Trophoblast cell (in vitro differentiated cells and primary cell): Measurements from ENCODE around the gene SRSF7.

Experiments used
- DNase-seq, 2 donors: peaks; one replicate each; pipeline ENCODE4 v3.0.0-alpha.2; 2016
- H2AFZ ChIP-seq: 2 replicates; pipeline ENCODE4 v1.6.1; 2013; ENCODE audit warnings: low read length, moderate library complexity, mild to moderate bottlenecking; ENCODE audit not compliant: insufficient read depth, poor library complexity
- H2AK5ac ChIP-seq: 2 replicates; pipeline ENCODE4 v1.6.1; 2013; ENCODE audit warnings: mild to moderate bottlenecking, low read length
- H2BK120ac ChIP-seq: 2 replicates; pipeline ENCODE4 v1.6.1; 2013; ENCODE audit warnings: low read length, mild to moderate bottlenecking, moderate library complexity; ENCODE audit not compliant: insufficient read depth, poor library complexity
- H2BK12ac ChIP-seq: 2 replicates; pipeline ENCODE4 v1.6.1; 2013; ENCODE audit warnings: mild to moderate bottlenecking, low read length, moderate library complexity
- H2BK5ac ChIP-seq: 2 replicates; pipeline ENCODE4 v1.6.1; 2013; ENCODE audit warnings: low read length, low read depth, moderate library complexity, mild to moderate bottlenecking; ENCODE audit not compliant: poor library complexity
- H3K14ac ChIP-seq: 2 replicates; pipeline ENCODE4 v1.6.1; 2013; ENCODE audit warnings: mild to moderate bottlenecking, low read length
- H3K18ac ChIP-seq: 2 replicates; pipeline ENCODE4 v1.6.1; 2013; ENCODE audit warnings: mild to moderate bottlenecking, low read length
- H3K23ac ChIP-seq: 2 replicates; pipeline ENCODE4 v1.6.1; 2013; ENCODE audit warnings: low read length
- H3K27ac ChIP-seq: 2 replicates; pipeline ENCODE4 v1.5.1; 2013; ENCODE audit warnings: low read depth, mild to moderate bottlenecking, inconsistent platforms, low read length, moderate library complexity
- H3K27me3 ChIP-seq: 2 replicates; pipeline ENCODE4 v1.6.1; 2013; ENCODE audit warnings: inconsistent platforms, mild to moderate bottlenecking, low read length, moderate library complexity; ENCODE audit not compliant: insufficient read depth
- H3K36me3 ChIP-seq, 2 experiments: 1 replicate in 1 of 2; 2 replicates in 1 of 2; pipeline ENCODE4 v1.6.1; 2013; ENCODE audit warnings: low read length in 2 of 2, mild to moderate bottlenecking in 2 of 2, moderate library complexity in 1 of 2; ENCODE audit not compliant: insufficient read depth in 2 of 2, control insufficient read depth in 1 of 2
- H3K4ac ChIP-seq: 2 replicates; pipeline ENCODE4 v1.6.1; 2013; ENCODE audit warnings: low read depth, mild to moderate bottlenecking, low read length, moderate library complexity
- H3K4me1 ChIP-seq, 2 experiments: 1 replicate in 1 of 2; 2 replicates in 1 of 2; pipeline ENCODE4 v1.6.1; 2013; ENCODE audit warnings: low read length in 2 of 2, mild to moderate bottlenecking in 2 of 2, moderate library complexity in 1 of 2; ENCODE audit not compliant: insufficient read depth in 2 of 2, control insufficient read depth in 1 of 2
- H3K4me2 ChIP-seq: 2 replicates; pipeline ENCODE4 v1.6.1; 2013; ENCODE audit warnings: inconsistent platforms, mild to moderate bottlenecking, low read length, moderate library complexity
- H3K4me3 ChIP-seq: 2 replicates; pipeline ENCODE4 v1.5.1; 2013; ENCODE audit warnings: mild to moderate bottlenecking, low read depth, low read length, inconsistent platforms
- H3K79me1 ChIP-seq: one replicate; pipeline ENCODE4 v1.6.1; 2013; ENCODE audit warnings: low read length
- H3K79me2 ChIP-seq: 2 replicates; pipeline ENCODE4 v1.6.1; 2013; ENCODE audit warnings: low read length, mild to moderate bottlenecking; ENCODE audit not compliant: control insufficient read depth, insufficient read depth, poor library complexity
- H3K9ac ChIP-seq: 2 replicates; pipeline ENCODE4 v1.6.1; 2013; ENCODE audit warnings: mild to moderate bottlenecking, low read length
- H3K9me3 ChIP-seq: 2 replicates; pipeline ENCODE4 v1.6.1; 2013; ENCODE audit warnings: low read depth, mild to moderate bottlenecking, control low read depth, inconsistent platforms, low read length; ENCODE audit not compliant: insufficient read depth
- H4K12ac ChIP-seq: 2 replicates; pipeline ENCODE4 v1.6.1; 2013; ENCODE audit warnings: low read depth, mild to moderate bottlenecking, low read length, moderate library complexity
- H4K8ac ChIP-seq: 2 replicates; pipeline ENCODE4 v1.6.1; 2013; ENCODE audit warnings: low read depth, mild to moderate bottlenecking, low read length, moderate library complexity
- H4K91ac ChIP-seq: one replicate; pipeline ENCODE4 v1.6.1; 2013; ENCODE audit warnings: low read depth, mild to moderate bottlenecking, low read length, moderate library complexity
- WGBS: extraction: QIAGEN DNeasy Blood & Tissue Kit; methylation state at CpG from one replicate; pipeline ENCODE4 v1.1.7; 2013; ENCODE audit warnings: missing lambda C conversion rate; ENCODE audit not compliant: insufficient read length, insufficient coverage; ENCODE audit errors: extremely low coverage; 5-methylcytosine and 5-hydroxymethylcytosine counted together

The SRSF7 gene

GRCh38 chr2:38727661-38728060 is 23.5 kb downstream of the SRSF7 start:
- no peak overlapping the region for H3K4me2 ChIP-seq
- H3K4ac ChIP-seq: no peak overlapping the region
- no peaks in the 10 kb centered on the region for H3K79me2 ChIP-seq
- no peak overlapping the region for H3K14ac ChIP-seq
- no peak overlapping the region for H3K18ac ChIP-seq
- no CpG with 5 or more reads among the region's 1 CpG for WGBS
- H3K23ac ChIP-seq: no peak overlapping the region
- no peak overlapping the region for H2BK5ac ChIP-seq
- no peaks in the 10 kb centered on the region for H3K27me3 ChIP-seq
- H3K4me1 ChIP-seq: no peaks in the 10 kb centered on the region
- no peaks in the 10 kb centered on the region for H3K79me1 ChIP-seq
- H3K9me3 ChIP-seq: no peaks in the 10 kb centered on the region
- no peak for DNase-seq
- no peak overlapping the region for H4K8ac ChIP-seq
- H4K91ac ChIP-seq: no peak overlapping the region
- H2AK5ac ChIP-seq: no peak overlapping the region
- no peak overlapping the region for H4K12ac ChIP-seq
- no peak overlapping the region for H2BK12ac ChIP-seq
- H3K27ac ChIP-seq: no peak overlapping the region
- H2AFZ ChIP-seq: no peak overlapping the region
- no peak overlapping the region for H3K9ac ChIP-seq
- H3K36me3 ChIP-seq: peaks cover 2 to 3% of the 10 kb centered on the region in 2 experiments
- no peak overlapping the region for H2BK120ac ChIP-seq
- no peak overlapping the region for H3K4me3 ChIP-seq

DNA sequence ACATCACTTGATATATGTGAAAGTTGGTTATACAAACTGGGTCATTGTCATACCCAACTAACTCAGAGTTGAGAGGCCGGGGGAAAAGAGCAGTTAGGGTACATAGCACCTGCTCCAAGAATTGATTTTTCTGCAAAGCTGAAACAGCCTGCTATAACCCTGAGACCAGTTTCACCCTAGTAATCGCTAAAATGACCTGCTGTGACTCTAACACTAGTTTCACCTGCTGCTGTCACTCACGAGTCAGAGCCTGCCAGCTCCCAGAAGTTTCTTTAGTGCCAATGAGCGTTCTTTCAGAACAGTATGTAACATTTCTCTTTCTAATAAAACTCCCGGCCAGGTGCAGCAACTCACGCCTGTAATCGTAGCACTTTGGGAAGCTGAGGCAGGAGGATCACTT is 28.0 kb downstream of the SRSF7 start:
- H3K36me3 ChIP-seq: no peaks in the 10 kb centered on the region
- H3K79me2 ChIP-seq: no peaks in the 10 kb centered on the region
- H3K14ac ChIP-seq: no peak overlapping the region
- H3K79me1 ChIP-seq: no peaks in the 10 kb centered on the region
- H2AFZ ChIP-seq: no peak overlapping the region
- no peak overlapping the region for H3K23ac ChIP-seq
- no peak overlapping the region for H4K8ac ChIP-seq
- H4K12ac ChIP-seq: no peak overlapping the region
- H4K91ac ChIP-seq: no peak overlapping the region
- H2BK120ac ChIP-seq: no peak overlapping the region
- no peaks in the 10 kb centered on the region for H3K9me3 ChIP-seq
- DNase-seq: no peak
- no peaks in the 10 kb centered on the region for H3K27me3 ChIP-seq
- H2BK5ac ChIP-seq: no peak overlapping the region
- H3K4me1 ChIP-seq: no peaks in the 10 kb centered on the region
- no peak overlapping the region for H2BK12ac ChIP-seq
- H3K4me3 ChIP-seq: no peak overlapping the region
- no CpG with 5 or more reads among the region's 7 CpGs for WGBS
- H3K27ac ChIP-seq: no peak overlapping the region
- H3K18ac ChIP-seq: no peak overlapping the region
- no peak overlapping the region for H3K4me2 ChIP-seq
- no peak overlapping the region for H2AK5ac ChIP-seq
- H3K4ac ChIP-seq: no peak overlapping the region
- no peak overlapping the region for H3K9ac ChIP-seq

- H3K9me3 ChIP-seq: no peaks in the 10 kb centered on the region
- H3K4me2 ChIP-seq: no peak overlapping the region
- H4K91ac ChIP-seq: no peak overlapping the region
- H2BK5ac ChIP-seq: no peak overlapping the region
- H3K14ac ChIP-seq: no peak overlapping the region
- no peak overlapping the region for H3K23ac ChIP-seq
- no peak overlapping the region for H3K18ac ChIP-seq
- no peak overlapping the region for H4K12ac ChIP-seq
- H3K79me1 ChIP-seq: no peaks in the 10 kb centered on the region
- H3K9ac ChIP-seq: no peak overlapping the region
- DNase-seq: no peak
- H2AFZ ChIP-seq: no peak overlapping the region
- no peaks in the 10 kb centered on the region for H3K36me3 ChIP-seq
- WGBS: no CpG with 5 or more reads among the region's 9 CpGs
- H3K27ac ChIP-seq: no peak overlapping the region
- no peak overlapping the region for H2BK12ac ChIP-seq
- no peak overlapping the region for H2AK5ac ChIP-seq
- no peaks in the 10 kb centered on the region for H3K4me1 ChIP-seq
- no peak overlapping the region for H4K8ac ChIP-seq
- H2BK120ac ChIP-seq: no peak overlapping the region
- H3K79me2 ChIP-seq: no peaks in the 10 kb centered on the region
- H3K4ac ChIP-seq: no peak overlapping the region
- no peaks in the 10 kb centered on the region for H3K27me3 ChIP-seq
- H3K4me3 ChIP-seq: no peak overlapping the region
Observed at GRCh38 chr2:38722271-38723061, 28.7 kb downstream of the SRSF7 start.

DNA sequence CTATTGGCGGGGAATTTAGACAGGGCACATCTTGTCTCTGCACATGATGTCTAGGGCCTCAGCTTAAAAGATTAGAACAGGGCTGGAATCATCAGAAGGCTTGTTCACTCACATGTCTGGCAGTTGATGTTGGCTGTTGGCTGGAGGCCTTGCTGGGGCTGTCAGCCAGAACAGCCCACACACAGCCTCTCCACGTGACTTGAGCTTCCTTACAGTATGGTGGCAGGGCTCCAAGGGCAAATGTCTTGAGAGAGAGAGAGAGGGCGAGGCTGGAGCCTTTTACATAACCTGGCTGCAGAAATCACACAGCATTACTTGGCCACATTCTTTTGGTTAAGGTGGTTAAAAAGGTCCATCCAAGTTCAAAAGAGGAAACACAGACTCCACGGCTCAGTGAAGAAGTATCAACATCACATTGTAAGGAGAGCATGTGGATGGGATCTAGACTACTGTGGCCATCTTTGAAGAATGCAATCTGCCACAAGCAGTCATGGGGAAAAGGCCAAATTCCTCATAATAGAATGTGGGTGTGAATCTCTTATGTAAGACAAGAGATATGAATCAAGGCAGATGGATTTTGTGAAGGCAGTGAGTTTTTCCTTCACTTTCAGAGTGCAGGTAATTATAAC is 30.4 kb downstream of the SRSF7 start:
- no CpG with 5 or more reads among the region's 4 CpGs for WGBS
- Histone ChIP-seq H3K18ac (no peak overlapping the region), H3K4me1 (no peaks in the 10 kb centered on the region), H4K12ac (no peak overlapping the region), H2BK120ac (no peak overlapping the region), H3K23ac (no peak overlapping the region), H3K27ac (no peak overlapping the region), H3K27me3 (no peaks in the 10 kb centered on the region), H2BK5ac (no peak overlapping the region), H3K4me2 (no peak overlapping the region), H3K4me3 (no peak overlapping the region), H3K36me3 (no peaks in the 10 kb centered on the region), H3K14ac (no peak overlapping the region), H4K8ac (no peak overlapping the region), H3K9ac (no peak overlapping the region), H2BK12ac (no peak overlapping the region), H4K91ac (no peak overlapping the region), H2AFZ (no peak overlapping the region), H3K9me3 (no peaks in the 10 kb centered on the region), H3K79me2 (no peaks in the 10 kb centered on the region), H3K79me1 (no peaks in the 10 kb centered on the region), H2AK5ac (no peak overlapping the region), H3K4ac (no peak overlapping the region)
- peak; percentile 78 to 92 for DNase-seq
